GM19397 (cell line): ENCODE data around the gene C22orf31.

Source experiments
- ATAC-seq: cut with Tn5 transposase; IDR thresholded peaks from one replicate; pipeline ENCODE4 v1.9.1; 2021; ENCODE audit warnings: mild to moderate bottlenecking, moderate library complexity; ENCODE audit not compliant: unreplicated experiment

The C22orf31 gene

DNA sequence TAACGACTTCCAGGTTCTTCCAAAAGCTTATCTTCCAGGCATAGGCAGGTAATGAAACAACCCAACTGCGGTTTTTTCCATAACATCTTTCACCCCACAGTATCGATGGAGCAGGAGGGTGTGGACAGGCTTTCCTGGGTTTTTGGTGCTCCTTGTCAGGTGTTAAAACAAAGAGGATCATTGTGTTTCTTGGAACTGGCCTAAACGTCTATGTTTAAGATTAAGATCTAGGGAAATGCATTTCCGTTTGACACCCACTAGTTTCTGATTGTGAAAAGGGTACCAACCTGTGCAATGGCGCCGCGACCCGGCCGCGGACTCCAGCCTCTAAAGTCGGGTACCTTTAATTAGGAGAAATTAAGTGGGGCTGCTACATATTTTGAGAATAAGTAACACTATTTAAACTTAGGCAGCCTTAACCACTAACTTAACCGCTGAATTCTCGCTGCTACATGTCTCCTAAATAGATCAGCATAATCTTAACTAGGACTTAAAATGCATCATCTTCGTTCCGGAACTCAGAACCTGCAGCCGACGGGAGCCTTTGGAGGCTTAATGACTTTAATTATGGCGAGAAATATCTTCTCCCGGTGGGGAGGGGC is 31.5 kb downstream of the C22orf31 start:
- ATAC-seq = no peak

DNA sequence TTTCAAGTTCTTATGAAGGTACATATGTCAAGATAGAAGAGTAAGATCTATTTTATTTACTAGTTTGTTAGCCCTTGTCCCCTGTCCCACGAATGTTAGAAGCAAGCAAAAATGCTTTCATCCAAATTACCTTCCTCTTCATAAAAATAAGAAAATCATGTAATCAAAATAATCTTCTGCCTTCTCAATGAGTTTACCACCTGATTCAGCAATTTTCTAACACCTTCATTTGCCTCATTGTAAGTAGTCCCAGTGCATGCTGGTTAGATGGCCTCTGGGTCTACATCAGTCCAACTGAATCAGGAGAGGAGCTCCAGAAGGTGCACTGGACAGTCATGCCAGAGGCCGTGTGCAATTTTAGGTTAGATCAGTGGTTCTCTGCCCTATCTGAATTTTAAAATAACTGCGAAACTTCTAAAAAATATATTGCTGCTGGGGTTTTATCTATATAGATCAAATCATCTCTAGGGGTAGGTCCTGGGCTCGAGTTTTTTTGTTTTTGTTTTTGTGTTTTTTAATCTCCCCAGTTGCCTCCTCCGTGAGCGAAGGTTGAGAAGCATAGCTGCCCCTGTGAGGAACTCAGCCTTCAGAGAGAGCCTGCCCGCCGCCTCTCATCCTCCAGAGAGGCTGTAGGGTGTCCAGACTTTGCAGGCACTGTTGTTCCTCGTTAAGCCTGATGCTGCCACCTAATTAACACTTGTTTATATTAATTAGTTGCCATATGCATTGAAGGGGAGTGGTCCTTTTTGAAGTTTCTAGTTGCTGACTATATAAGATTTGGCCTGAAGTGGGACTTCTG is 32.2 kb downstream of the C22orf31 start:
- ATAC-seq = no peak

DNA sequence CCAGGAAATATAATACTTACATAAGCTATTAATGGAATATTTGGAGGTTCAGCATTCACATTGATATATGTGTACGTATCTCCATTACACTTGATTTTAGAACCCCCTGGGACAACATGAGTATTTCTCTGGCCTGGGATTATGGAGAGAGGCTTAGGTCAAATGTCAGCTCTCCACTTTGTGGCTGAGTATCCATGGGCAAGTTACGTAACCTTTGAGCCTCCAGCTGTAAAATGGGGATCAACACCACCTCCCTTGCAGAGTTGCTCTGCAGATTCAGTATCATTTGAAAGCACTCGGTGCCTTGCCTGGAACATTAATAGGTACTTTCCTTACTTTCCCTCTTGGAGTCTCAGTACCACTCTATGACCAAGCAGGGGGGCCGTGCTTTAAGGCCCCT is 33.2 kb downstream of the C22orf31 start:
- ATAC-seq = no peak

DNA sequence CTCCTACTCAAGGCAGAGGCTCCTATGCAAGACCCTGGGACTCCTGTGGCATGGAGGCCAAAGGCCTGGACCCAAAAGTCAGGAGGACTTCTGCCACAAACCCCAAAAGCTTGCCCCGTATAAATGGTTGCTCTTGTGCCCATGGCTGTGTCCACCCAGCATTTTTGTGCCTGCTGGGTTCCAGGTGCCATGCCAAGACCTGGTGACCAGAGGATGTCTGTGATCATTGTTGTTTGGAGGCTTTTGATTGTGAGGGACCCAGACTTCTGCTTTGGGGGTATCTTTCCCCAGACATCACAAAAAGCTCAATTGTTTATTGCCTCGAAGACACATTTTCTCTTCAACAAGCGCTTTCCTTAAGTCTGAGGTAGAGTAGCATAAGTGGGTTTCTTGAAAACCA is 35.1 kb downstream of the C22orf31 start:
- no peak for ATAC-seq

DNA sequence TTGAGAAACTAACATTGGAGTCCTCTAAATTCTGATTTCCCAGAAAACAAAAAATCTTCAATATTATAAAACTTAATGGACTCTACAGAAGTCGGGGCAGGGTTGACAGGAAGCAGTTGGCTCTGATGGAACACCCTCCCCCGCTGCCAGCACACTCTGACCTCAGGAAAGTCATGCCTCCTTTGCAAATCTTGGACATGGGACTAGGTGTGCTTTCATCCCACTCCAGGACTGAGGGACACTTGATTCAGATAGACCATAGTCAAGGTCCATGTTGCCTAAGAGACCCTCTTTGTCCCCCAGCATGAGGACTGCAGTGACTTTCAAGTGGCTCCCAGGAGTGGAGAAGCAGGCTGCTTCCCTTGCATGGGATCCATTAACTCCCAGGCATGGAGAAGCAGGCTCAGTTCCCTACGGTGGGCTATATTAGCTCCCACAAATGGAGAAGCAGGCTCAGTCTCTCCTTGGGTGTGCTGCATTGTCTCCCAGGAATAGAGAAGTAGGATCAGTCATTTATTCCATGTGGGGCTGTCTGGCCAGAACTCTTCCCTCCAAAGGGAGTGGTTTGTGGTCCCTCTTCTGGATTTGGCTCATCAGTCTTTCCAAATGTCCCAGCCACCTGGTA is 38.3 kb downstream of the C22orf31 start:
- no peak for ATAC-seq

DNA sequence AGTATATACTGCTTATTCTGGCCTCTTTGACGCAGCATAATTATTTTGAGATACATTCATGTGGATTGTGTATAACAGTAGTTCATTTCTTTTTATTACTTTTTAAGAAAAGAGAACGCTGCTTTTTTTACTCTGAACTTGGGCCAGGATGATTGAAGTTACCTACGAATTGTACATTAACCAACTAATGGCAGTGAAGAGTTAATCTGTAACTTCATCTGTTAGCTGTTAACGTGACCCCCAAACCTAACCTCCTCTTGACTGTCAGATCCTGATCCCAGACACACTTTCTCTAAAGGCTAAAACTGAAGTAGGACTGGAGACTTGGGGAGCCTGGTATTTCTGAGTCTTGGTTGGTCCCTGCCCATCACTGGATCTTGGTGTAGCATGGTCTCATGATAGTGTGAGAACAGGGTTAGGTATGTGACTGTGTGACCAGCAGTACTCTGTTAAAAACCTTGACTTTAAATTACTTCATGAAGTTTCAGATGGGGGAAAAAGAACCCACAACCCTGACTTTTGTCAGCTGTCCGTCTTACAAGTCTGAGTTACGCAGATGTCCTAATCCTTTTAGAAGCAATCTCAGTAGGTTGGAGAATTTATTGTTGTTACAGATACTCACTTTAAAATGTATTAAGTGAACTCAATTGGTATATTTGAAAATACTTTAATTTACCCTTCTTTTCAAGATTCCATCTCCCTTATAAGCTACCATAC is 39.4 kb downstream of the C22orf31 start:
- no peak for ATAC-seq

DNA sequence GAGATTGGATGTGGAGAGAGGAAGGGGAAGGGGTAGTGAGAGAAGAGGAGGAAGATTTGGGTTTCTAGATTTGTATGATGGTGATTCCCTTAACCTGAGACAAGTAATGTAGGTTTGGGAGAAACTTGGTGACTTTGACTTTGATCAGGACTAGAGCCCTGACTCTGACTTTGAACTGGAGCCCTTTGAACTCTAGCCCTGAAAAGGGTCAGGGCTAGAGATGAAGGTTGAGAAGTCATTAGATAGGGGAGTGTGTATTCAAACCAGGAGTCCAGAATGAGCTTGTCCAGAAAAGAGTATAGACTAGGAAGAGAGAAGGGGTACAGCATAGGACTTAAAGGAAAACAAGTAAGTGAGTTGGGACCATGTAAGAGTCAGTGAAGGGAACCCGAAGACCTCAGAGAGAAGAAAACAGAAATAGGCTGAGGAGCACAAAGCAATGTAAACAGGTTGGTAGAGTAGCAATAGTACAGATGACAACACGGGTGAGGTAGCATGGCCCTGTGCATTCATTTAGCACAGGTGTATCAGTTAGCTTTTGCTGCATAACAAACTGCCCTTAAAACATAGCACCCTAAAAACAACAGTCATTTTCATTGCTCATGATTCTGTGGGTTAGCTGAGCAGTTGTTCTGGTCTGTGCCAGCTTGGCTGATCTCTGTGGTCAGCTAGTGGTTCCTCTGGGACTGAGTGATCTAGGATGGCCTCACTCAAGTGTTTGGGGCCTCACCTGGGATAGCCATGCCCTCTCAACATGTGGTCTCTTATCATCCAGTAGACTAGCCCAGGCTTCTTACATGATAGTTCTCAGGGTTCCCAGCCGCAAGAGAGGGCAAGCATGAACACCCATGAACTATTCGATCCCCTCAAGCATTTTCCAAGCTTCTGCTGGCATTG is 43.1 kb downstream of the C22orf31 start:
- ATAC-seq = no peak

DNA sequence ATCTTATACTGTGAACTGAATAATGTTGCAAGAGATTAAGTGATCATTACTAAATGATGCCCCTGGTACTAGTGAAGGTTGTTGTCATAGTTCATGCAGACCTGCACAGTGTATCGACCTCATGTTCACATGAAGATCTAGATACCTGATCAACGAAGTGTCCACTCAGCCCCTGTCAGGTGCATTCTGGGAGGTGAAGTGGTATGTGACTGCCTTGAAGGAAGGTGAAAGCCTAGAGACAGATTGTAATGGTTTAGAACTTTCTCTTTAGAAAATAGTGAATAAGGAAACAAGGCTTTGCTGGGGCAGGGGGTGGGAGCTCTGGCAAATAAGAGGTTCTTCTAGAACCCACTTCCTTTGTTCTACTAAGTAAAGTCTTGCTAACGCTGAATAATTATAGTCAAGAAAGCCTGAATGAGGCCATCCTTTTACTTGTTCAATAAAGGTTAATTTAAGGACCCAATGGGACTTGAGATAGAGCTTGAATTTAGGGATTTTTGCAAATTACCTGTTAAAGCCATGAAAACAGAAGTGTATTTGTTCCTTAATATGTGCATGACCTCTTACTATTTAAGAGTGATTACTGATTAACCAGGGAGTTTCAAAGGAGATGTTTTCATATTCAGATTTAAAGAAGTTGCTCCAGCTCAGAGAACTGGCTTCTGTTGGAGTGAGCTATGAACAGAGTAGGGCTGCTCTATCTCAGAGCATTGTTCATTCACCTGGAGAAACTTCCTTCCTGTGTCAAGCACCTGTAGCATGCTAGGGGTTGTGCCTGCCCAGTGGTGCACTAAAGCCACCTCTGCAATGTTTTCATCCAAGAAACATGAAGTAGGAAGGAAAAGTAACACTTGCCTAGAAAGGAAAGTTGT is 45.3 kb downstream of the C22orf31 start:
- no peak for ATAC-seq

DNA sequence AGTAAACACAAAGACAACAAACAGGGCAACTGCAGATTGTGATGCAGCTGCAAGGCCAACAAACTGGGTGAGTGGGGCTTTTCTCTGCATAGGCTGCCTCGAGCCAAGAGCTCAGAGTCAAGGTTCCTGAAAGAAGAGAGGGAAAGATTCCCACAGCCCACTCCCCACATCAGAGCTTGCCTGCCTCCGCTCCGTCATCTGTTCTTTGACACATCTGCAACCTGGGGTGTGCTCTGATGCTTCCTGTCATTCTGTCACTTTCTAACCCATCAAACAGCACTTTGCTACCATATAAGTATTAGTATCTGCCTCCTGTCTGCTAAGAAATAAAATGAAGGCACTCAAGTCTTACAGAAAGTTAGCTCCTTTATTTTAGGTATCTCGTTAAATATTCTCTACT is 46.9 kb downstream of the C22orf31 start:
- no peak for ATAC-seq

DNA sequence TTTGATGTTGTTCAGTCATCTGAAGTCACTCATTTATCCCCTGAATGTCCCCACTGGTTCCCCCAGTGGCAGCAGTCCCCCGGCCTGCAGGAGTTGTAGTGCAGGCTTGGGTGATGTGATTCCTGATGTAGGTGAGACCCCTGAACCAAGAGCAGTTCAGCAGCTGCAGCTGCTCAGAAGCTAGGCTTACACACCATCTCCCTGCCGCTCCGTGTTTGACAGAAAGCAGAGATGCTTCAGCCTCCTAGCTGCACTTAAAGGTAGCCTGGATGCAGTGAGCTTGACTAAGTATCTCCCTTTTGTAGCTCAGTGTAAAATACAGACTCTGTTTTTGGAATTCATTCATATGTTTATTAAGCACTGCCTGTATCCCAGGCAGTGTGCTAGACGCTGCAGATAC is 47.3 kb downstream of the C22orf31 start:
- ATAC-seq = no peak

DNA sequence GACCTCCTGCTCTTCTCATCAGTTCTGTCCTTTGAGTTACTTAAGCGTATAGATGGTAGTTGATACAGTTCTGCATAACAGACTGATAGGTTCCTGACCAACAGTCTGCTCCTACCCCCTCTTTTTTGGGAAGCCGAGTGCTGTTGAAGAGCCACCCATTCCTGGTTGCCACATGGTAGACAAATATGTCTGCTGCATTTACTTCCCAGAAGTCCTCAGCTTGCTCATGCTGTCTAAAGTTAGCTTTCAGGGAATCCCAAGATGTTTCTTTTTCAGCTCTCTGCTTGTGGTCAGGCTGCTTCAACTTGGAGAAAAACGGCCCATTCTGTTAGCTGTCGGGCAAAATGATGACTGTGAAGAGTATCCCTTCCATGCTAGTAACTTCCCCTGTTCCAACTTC is 48.7 kb downstream of the C22orf31 start:
- ATAC-seq = no peak

DNA sequence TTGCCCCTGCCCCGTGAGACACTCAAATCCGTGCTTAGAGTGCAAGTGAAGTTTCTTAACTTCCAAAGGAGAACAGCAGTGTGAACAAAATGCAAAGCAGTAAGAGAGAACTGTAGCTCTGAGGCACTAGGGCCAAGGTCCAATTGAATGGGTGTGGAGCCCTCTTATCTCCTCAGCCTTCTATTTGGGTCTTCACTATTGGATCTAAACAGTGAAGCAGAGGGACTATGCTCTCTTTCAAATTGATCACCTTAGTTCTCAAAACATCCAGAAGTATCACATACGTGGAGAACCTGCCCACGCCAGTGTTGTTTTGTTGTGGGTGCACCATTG is 49.6 kb downstream of the C22orf31 start:
- ATAC-seq = no peak

DNA sequence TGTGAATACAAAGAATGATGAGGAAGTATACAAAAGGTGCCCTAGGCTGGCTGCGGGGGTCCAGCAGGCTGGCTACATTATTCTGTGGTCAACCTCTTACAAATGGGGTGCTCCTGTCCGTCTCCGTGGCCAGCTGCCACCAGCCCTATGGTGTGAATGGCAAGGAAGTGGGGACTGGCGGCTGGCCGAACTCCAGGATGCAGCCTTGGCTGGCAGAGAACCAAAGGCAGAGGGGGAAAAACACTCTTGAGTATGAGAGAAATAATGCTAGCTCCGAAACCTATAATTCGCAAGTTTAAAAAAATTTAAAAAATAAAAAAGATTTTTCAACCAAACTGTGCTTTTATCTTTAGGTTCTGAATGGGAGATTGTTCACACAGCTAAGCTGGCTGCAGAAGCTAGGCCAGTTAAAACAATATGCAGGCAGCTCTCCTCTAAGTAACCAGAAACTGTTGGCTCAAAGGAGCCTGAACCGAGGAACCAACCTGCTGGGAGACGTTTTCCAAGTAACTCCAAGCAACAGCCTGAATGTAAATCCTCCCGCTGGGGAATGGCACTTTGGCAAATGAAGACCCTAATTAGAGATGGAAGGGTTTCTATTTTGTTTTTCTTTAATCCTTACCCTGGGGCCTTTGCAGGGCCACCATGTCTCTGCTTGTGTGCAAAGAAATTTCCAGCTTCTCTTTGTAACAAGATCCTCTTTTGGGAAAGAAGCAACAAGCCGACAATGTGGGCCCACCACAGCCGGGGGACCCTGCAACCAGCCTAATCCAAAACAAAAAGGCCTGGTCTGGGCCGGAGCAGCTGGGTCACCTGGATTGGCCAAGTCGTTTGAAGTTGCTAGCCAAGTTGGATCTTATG is 50.2 kb downstream of the C22orf31 start:
- ATAC-seq = no peak

DNA sequence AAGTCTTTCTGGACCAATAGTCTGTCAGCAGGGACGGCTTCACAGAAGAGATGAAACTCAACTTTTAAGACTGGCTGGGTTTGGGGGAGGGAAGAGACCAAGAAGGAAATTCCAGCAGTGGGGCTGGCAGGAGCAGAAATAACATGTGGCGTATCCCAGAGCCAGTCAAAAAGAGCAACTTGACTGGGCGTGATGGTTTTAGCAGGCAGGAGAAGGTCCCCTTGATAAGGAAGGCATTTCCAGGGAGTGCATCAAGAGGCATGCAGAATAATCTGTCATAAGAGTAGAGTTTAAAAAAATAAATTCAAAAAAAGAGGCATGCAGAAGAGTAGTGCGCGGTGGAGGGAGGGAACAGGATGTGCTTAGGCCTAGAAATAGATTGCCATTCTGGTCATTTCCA is 52.5 kb downstream of the C22orf31 start:
- ATAC-seq = no peak
